HepG2 (cell line): ENCODE results near the gene SYTL5. TPM values are rescaled to one million over a fixed set of nuclear protein-coding genes. Genes with fewer than 3 reads are reported as not detected.

Experiments
- ATAC-seq: fragments of 200-7000 bp; cut with Tn5 transposase; 3 replicates; pipeline ENCODE4 v1.9.1; 2020; ENCODE audit warnings: mild to moderate bottlenecking, moderate library complexity
- BruUV-seq: library from RNA; stranded (reverse); fragments of 400-500 nt; replicated peaks from 2 replicates; lab custom pipeline; 2021; lab: Mats Ljungman, UMichigan
- CTCF ChIA-PET: fragments of 300-600 bp; formaldehyde crosslinking; extraction: SDS; loops from one replicate; lab custom pipeline; 2021; ENCODE audit warnings: low total read pairs, inconsistent platforms, low intra/inter-chr PET ratio; lab: Yijun Ruan, JAX
- POLR2A ChIA-PET: fragments of 350-600 bp; sonication (Branson Sonifier 250); formaldehyde crosslinking; loops from one replicate; lab custom pipeline; 2020; ENCODE audit warnings: antibody characterized with exemption, inconsistent platforms; lab: Yijun Ruan, JAX
- DNase-seq: peaks from one replicate; pipeline ENCODE4 v3.0.0-alpha.2; 2015; ENCODE audit warnings: low spot score
- FAIRE-seq: peaks from 3 replicates; lab custom pipeline; 2011; peaks lifted over from hg19 to GRCh38; lab: Jason Lieb, UNC
- H2AFZ ChIP-seq: one replicate; pipeline ENCODE4 v1.6.1; 2011; ENCODE audit warnings: low read length, inconsistent platforms
- H3K27ac ChIP-seq: fragments of 300-600 bp; 3 replicates; pipeline ENCODE4 v1.8.0; 2011; ENCODE audit warnings: mixed run types, mild to moderate bottlenecking, mixed read lengths, low read length, inconsistent platforms; ENCODE audit not compliant: insufficient read depth; ENCODE audit errors: extremely low read length
- H3K27me3 ChIP-seq, 2 experiments: fragments of 200-600 bp in 1 of 2; 2 replicates in 1 of 2; 3 replicates in 1 of 2; pipeline versions ENCODE4 v1.6.0 to v1.8.0; 2011; ENCODE audit warnings: low read length in 2 of 2, mild to moderate bottlenecking in 2 of 2, moderate library complexity in 2 of 2, inconsistent platforms in 1 of 2; ENCODE audit not compliant: insufficient read depth in 2 of 2, control insufficient read depth in 1 of 2
- H3K36me3 ChIP-seq, 2 experiments: fragments of 200-600 bp in 1 of 2; replicated peaks in 1 of 2; 2 replicates in 1 of 2; 3 replicates in 1 of 2; pipeline versions ENCODE4 v1.5.1 to v1.8.0; 2011; ENCODE audit warnings: low read length in 2 of 2, inconsistent platforms in 1 of 2; ENCODE audit not compliant: insufficient read depth in 2 of 2, control insufficient read depth in 1 of 2
- H3K4me1 ChIP-seq: 2 replicates; pipeline ENCODE4 v1.5.1; 2012; ENCODE audit warnings: low read length, inconsistent platforms; ENCODE audit not compliant: insufficient read depth
- H3K4me2 ChIP-seq: 2 replicates; pipeline ENCODE4 v1.6.0; 2011; ENCODE audit warnings: low read depth, low read length, inconsistent platforms
- H3K4me3 ChIP-seq, 3 experiments: fragments of 200-600 bp in 1 of 3; sonication (generic), shearing (Covaris generic) in 1 of 3; replicated peaks in 1 of 3; 2 replicates each; pipeline ENCODE4 v1.5.1; 2011 to 2016; ENCODE audit warnings: low read length in 3 of 3, inconsistent platforms in 2 of 3, low read depth in 2 of 3, mild to moderate bottlenecking in 2 of 3, control low read depth in 1 of 3, mixed read lengths in 1 of 3; ENCODE audit not compliant: insufficient read depth in 1 of 3
- H3K79me2 ChIP-seq: one replicate; pipeline ENCODE4 v1.6.1; 2011; ENCODE audit warnings: low read length, inconsistent platforms; ENCODE audit not compliant: insufficient read depth
- H3K9ac ChIP-seq: 2 replicates; pipeline ENCODE4 v1.6.0; 2011; ENCODE audit warnings: mild to moderate bottlenecking, low read depth, low read length, inconsistent platforms; ENCODE audit not compliant: insufficient read depth
- H3K9me3 ChIP-seq: 2 replicates; pipeline ENCODE4 v1.5.1; 2012; ENCODE audit warnings: mild to moderate bottlenecking, low read length
- H4K20me1 ChIP-seq: 2 replicates; pipeline ENCODE4 v1.6.0; 2011; ENCODE audit warnings: inconsistent platforms, mild to moderate bottlenecking, low read length, moderate library complexity; ENCODE audit not compliant: insufficient read depth
- BRCA1 ChIP-seq: sonication (generic); formaldehyde crosslinking; IDR thresholded peaks from 2 replicates; pipeline ENCODE4 v1.4.0; 2020; ENCODE audit warnings: missing genetic modification reagents
- HCFC1 ChIP-seq: fragments of 150-350 bp; IDR thresholded peaks from 2 replicates; pipeline ENCODE4 v1.6.1; 2014; ENCODE audit warnings: low read depth, low read length
- JARID2 ChIP-seq: sonication (generic); formaldehyde crosslinking; IDR thresholded peaks from 2 replicates; pipeline ENCODE4 v1.8.1; 2023; ENCODE audit warnings: missing genetic modification reagents, inconsistent platforms; ENCODE audit not compliant: insufficient replicate concordance
- LCORL ChIP-seq, 2 experiments: fragments of 450-650 bp in 1 of 2; sonication (generic) in 1 of 2; formaldehyde crosslinking in 1 of 2; IDR thresholded peaks; 2 replicates each; pipeline versions ENCODE4 v1.5.0 to v1.6.1; 2017 to 2020; ENCODE audit warnings: antibody characterized with exemption in 1 of 2, missing genetic modification reagents in 1 of 2
- PRMT3 ChIP-seq: sonication (generic); formaldehyde crosslinking; IDR thresholded peaks from 2 replicates; pipeline ENCODE4 v1.8.1; 2022; ENCODE audit warnings: low read depth, mild to moderate bottlenecking, moderate library complexity, missing genetic modification reagents, borderline replicate concordance
- PTBP1 ChIP-seq: fragments of 200-400 bp; formaldehyde crosslinking; IDR thresholded peaks from 2 replicates; pipeline ENCODE4 v1.6.1; 2018; ENCODE audit warnings: low read length, low read depth; ENCODE audit not compliant: poor library complexity, severe bottlenecking
- SMAD3 ChIP-seq: sonication (generic); formaldehyde crosslinking; IDR thresholded peaks from 2 replicates; pipeline ENCODE4 v1.4.0; 2020; ENCODE audit warnings: missing genetic modification reagents
- ZNF430 ChIP-seq: sonication (generic); formaldehyde crosslinking; IDR thresholded peaks from 2 replicates; pipeline ENCODE4 v1.9.0; 2021; ENCODE audit warnings: mild to moderate bottlenecking, missing genetic modification reagents
- ZNF878 ChIP-seq: sonication (generic); formaldehyde crosslinking; IDR thresholded peaks from 2 replicates; pipeline ENCODE4 v1.8.1; 2023; ENCODE audit warnings: mild to moderate bottlenecking, missing genetic modification reagents, moderate library complexity
- WGBS: methylation state at CpG from one replicate; pipeline ENCODE4 v1.1.6; 2017; ENCODE audit warnings: low lambda C conversion rate; 5-methylcytosine and 5-hydroxymethylcytosine counted together
- in situ Hi-C: cut with HindIII; loops from 2 replicates; pipeline ENCODE4 v1.10.0; 2017; ENCODE audit warnings: low pct_unique_long_range_greater_than_20kb; ENCODE audit not compliant: extremely low pct_ligation_motif_present
- intact Hi-C: fragments of 100-400 bp; cut with micrococcal nuclease; formaldehyde crosslinking; loops from one replicate; pipeline ENCODE4 v1.10.0; 2022; ENCODE audit not compliant: unreplicated experiment
- polyA plus RNA-seq, 8 experiments: library from polyadenylated mRNA; depleted of rRNA in 3 of 8; stranded (reverse) in 7 of 8; unstranded in 1 of 8; fragments of >200 nt; fragmentation: Illumina TruSeq in 4 of 8; extraction: Trizol in 4 of 8; gene quantifications; 2 replicates each; pipeline versions ENCODE4 v1.2.1 to v1.2.3, GENCODE V29; 2011 to 2016; ENCODE audit warnings: low read depth in 4 of 8, missing spikeins in 1 of 8, mixed read lengths in 1 of 8; ENCODE audit not compliant: insufficient read depth in 1 of 8
- total RNA-seq, 5 experiments: library from RNA; depleted of rRNA; stranded (reverse); fragments of >200 nt; fragmentation: Illumina TruSeq; extraction: Trizol; gene quantifications; 2 replicates each; pipeline ENCODE4 v1.2.3, GENCODE V29; 2016; ENCODE audit warnings: low read depth in 1 of 5
- TF ChIP-seq, protein P1 (sequence below): sonication (generic); formaldehyde crosslinking; IDR thresholded peaks from 2 replicates; pipeline ENCODE4 v1.8.1; 2022; ENCODE audit warnings: low read depth, mild to moderate bottlenecking, missing genetic modification reagents

SYTL5 gene
- total and polyA plus RNA-seq, 2 of the 13 experiments (the other 11 are each of a cell fraction or from before 2014, with no cell fraction given): not detected

DNA sequence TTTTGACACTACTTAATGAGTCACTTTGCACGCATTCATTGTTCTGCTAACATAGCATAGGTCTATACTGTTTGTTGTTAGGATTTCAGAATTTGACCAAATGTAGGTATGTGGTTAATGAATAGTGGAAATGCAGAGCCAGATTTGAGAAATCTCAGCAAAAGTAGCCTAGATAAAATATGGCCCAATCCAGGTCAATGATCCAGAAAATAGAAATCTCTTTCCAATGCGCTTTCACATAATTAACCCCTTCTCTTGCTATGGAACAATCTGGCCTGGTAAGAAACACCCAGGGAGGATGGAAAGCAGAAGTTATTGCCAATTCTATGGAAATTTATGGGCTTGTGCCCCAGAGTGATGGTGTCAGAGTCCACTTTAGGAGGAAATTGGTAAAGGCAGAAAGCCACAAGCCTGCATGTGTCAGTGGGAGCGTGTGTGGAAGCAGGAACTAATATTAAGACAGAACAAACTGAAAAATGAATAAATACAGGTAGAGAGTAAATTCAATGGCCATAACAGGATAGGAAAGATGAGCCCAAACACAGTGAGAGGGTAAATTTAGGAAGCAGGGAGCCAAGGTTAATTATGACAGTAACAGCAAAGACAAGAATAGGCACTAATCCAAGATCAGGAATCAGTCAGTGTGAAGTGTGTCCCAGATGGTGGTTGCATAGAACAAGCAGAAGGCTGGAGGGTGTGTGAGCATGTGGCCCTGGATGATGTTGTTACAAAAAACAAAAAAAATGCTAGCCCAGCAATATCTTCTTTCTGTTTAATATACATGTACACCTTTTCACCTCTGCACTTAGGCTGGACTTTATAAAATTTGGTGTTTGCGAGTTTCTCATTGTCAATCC, 102.9 kb downstream of the SYTL5 start (continued):
- TF ChIP-seq, protein P1, sequence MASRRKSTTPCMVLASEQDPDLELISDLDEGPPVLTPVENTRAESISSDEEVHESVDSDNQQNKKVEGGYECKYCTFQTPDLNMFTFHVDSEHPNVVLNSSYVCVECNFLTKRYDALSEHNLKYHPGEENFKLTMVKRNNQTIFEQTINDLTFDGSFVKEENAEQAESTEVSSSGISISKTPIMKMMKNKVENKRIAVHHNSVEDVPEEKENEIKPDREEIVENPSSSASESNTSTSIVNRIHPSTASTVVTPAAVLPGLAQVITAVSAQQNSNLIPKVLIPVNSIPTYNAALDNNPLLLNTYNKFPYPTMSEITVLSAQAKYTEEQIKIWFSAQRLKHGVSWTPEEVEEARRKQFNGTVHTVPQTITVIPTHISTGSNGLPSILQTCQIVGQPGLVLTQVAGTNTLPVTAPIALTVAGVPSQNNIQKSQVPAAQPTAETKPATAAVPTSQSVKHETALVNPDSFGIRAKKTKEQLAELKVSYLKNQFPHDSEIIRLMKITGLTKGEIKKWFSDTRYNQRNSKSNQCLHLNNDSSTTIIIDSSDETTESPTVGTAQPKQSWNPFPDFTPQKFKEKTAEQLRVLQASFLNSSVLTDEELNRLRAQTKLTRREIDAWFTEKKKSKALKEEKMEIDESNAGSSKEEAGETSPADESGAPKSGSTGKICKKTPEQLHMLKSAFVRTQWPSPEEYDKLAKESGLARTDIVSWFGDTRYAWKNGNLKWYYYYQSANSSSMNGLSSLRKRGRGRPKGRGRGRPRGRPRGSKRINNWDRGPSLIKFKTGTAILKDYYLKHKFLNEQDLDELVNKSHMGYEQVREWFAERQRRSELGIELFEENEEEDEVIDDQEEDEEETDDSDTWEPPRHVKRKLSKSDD (CRISPR knock-in tag): no peak

DNA sequence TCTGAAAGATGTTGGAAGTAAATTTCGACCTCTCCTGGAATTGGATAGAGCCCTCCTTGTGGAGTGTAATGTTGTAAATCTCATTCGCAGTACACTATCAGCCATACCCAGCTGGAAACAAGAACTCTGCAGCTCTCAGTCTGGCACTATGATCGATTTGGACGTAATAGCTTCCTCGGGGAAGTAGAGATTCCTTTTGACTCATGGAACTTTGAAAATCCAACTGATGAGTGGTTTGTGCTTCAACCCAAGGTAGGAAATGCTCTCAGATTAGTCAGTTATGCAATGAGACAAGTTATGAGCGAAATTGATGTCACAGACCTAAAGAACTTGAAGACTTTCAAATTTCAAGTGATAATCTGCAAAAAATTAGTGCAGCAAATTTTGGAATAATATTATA, 103.9 kb downstream of the SYTL5 start:
- H3K36me3 ChIP-seq: no peaks in the 10 kb centered on the region
- H3K4me2 ChIP-seq: no peak overlapping the region
- intact Hi-C loops: no loop called here
- no TSS peak for BruUV-seq
- CTCF ChIA-PET: no interaction called here
- H3K27ac ChIP-seq: no peak overlapping the region
- DNase-seq (no peak), ATAC-seq (no peak), FAIRE-seq (no peak)
- no peaks in the 10 kb centered on the region for H3K27me3 ChIP-seq
- H2AFZ ChIP-seq: no peak overlapping the region
- peaks cover 10% of the 10 kb centered on the region; the same call in 1 of the 2 replicates for H3K4me1 ChIP-seq
- no peak overlapping the region for H3K4me3 ChIP-seq
- H3K9me3 ChIP-seq: no peaks in the 10 kb centered on the region
- TF ChIP-seq PTBP1 (no peak), SMAD3 (CRISPR knock-in tag) (no peak), PRMT3 (CRISPR knock-in tag) (no peak), ZNF878 (no peak), BRCA1 (CRISPR knock-in tag) (no peak), LCORL (IDR thresholded peaks at IDR 0.05) (no peak), LCORL (CRISPR knock-in tag; IDR thresholded peaks at IDR 0.05) (no peak), JARID2 (no peak), HCFC1 (no peak), ZNF430 (CRISPR knock-in tag) (no peak)
- H3K9ac ChIP-seq: no peak overlapping the region
- 26% methylated on average over 6 of the region's 6 CpGs for WGBS
- no peaks in the 10 kb centered on the region for H4K20me1 ChIP-seq
- in situ Hi-C loops: no loop called here
- H3K79me2 ChIP-seq: no peaks in the 10 kb centered on the region
- POLR2A ChIA-PET: no interaction called here
